Kidney epithelial cell (primary cell): ENCODE results near the gene SLC6A19. TPM values are rescaled to one million over a fixed set of nuclear protein-coding genes. Genes with fewer than 3 reads are reported as not detected.

ENCODE experiments used
- DNase-seq: peaks from one replicate; pipeline ENCODE4 v3.0.0-alpha.2; 2010; ENCODE audit warnings: low read depth
- H3K27me3 ChIP-seq: 2 replicates; pipeline ENCODE4 v1.6.0; 2011; ENCODE audit warnings: low read length; ENCODE audit not compliant: control insufficient read depth, insufficient read depth
- H3K36me3 ChIP-seq: 2 replicates; pipeline ENCODE4 v1.5.1; 2011; ENCODE audit warnings: low read length; ENCODE audit not compliant: control insufficient read depth, insufficient read depth
- H3K4me3 ChIP-seq: 2 replicates; pipeline ENCODE4 v1.5.1; 2011; ENCODE audit warnings: low read depth, mild to moderate bottlenecking, control low read depth, low read length
- total RNA-seq: library from RNA; depleted of rRNA; stranded (reverse); fragments of >200 nt; gene quantifications from 2 replicates; pipeline ENCODE4 v1.2.3, GENCODE V29; 2015
- TF ChIP-seq, protein P1 (sequence below): IDR thresholded peaks from 2 replicates; pipeline ENCODE4 v1.5.1; 2011; ENCODE audit warnings: mild to moderate bottlenecking, moderate library complexity, low read length, control low read depth, inconsistent platforms; ENCODE audit not compliant: insufficient read depth, poor library complexity, severe bottlenecking

The SLC6A19 gene
- total RNA-seq, 1 donor from 2014 or later: not detected

DNA sequence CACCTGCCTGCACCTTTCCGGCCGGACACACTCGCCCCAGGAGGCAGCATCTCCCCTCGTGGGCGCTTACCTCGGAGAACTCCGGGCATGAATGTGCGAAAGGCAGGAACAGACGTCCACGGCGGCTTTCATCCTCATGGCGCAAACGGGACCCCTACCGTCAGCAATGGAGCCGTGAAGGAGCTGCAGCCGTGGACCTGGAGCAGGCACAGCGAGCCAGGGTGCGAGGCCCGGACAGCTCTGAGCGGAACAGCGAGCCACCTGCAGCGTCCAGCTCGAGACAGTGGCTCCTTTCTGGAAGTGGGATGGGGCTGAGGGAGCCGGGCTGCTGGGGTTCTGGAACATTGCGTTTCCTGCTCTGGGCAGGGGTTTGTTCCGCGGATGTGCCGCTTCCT, 7.8 kb upstream of the SLC6A19 start:
- DNase-seq: no peak
- H3K36me3 ChIP-seq: no peaks in the 10 kb centered on the region
- H3K27me3 ChIP-seq: peaks cover 15% of the 10 kb centered on the region
- no peak overlapping the region for H3K4me3 ChIP-seq
- TF ChIP-seq, protein P1, sequence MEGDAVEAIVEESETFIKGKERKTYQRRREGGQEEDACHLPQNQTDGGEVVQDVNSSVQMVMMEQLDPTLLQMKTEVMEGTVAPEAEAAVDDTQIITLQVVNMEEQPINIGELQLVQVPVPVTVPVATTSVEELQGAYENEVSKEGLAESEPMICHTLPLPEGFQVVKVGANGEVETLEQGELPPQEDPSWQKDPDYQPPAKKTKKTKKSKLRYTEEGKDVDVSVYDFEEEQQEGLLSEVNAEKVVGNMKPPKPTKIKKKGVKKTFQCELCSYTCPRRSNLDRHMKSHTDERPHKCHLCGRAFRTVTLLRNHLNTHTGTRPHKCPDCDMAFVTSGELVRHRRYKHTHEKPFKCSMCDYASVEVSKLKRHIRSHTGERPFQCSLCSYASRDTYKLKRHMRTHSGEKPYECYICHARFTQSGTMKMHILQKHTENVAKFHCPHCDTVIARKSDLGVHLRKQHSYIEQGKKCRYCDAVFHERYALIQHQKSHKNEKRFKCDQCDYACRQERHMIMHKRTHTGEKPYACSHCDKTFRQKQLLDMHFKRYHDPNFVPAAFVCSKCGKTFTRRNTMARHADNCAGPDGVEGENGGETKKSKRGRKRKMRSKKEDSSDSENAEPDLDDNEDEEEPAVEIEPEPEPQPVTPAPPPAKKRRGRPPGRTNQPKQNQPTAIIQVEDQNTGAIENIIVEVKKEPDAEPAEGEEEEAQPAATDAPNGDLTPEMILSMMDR: no peak

GRCh38 chr5:1194378-1194777, 7.0 kb upstream of the SLC6A19 start:
- Histone ChIP-seq H3K4me3 (no peak overlapping the region), H3K27me3 (peaks cover 15% of the 10 kb centered on the region), H3K36me3 (no peaks in the 10 kb centered on the region)
- DNase-seq: no peak
- TF ChIP-seq, protein P1: no peak

GRCh38 chr5:1195439-1195838, 6.0 kb upstream of the SLC6A19 start:
- peaks cover 13% of the 10 kb centered on the region for H3K27me3 ChIP-seq
- H3K4me3 ChIP-seq: no peak overlapping the region
- H3K36me3 ChIP-seq: no peaks in the 10 kb centered on the region
- no peak for DNase-seq
- TF ChIP-seq, protein P1: no peak

DNA sequence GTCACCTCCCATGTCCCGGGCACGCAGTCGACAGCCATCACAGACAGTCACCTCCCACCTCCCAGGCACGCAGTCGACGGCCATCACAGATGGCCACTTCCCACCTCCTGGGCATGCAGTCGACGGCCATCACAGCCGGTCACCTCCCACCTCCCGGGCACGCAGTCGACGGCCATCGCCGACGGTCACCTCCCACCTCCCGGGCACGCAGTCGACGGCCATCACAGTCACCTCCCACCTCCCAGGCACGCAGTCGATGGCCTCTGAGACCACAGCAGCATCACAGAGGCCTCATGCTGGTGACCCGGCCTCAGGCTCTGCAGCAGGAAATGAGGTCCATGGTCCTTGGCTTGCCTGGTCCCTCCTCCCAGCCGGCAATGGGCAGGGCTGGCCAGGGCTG, 5.5 kb upstream of the SLC6A19 start:
- no peaks in the 10 kb centered on the region for H3K36me3 ChIP-seq
- H3K4me3 ChIP-seq: no peak overlapping the region
- TF ChIP-seq, protein P1: no peak
- DNase-seq: no peak
- peaks cover 11% of the 10 kb centered on the region for H3K27me3 ChIP-seq

GRCh38 chr5:1196562-1196961, 4.8 kb upstream of the SLC6A19 start:
- no peak for DNase-seq
- TF ChIP-seq, protein P1: no peak
- no peak overlapping the region for H3K4me3 ChIP-seq
- no peaks in the 10 kb centered on the region for H3K36me3 ChIP-seq
- H3K27me3 ChIP-seq: peaks cover 10% of the 10 kb centered on the region

DNA sequence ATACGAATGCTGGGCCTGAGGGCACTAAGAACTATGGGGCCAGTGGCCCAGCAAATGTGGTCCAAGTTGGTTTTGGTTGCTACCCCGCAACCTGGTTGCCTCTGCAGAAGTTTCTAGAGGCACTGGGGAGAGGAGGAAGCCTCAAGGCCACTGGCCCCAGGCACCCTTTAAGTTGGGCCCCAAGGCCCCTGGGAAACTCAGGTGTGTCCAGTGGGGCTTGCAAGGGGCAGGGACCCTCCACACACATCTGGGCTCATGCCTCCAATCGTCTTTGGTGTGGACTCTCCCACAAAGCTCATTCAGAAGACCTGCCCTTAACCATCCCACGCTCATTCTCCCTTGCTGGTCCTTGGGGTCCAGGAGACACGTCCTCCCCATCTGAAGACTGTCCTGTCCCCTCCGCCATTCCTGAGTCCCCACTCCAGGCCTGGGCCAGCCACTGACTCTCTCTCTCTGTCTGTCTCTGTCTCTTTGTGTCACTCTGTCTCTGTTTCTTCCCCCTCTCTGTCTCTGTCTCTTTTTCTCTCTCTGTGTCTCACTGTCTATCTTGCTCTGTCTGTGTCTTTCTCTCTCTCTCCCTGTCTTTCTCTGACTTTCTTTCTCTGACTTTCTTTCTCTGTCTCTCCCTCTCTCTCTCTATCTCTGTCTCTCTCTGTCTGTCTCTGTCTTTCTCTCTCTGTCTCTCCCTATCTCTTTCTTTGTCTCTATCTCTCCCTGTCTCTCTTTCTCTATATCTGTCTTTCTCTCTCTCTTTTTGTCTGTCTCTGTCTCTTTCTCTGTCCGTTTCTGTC, 3.3 kb upstream of the SLC6A19 start:
- Histone ChIP-seq H3K4me3 (no peak overlapping the region), H3K27me3 (peaks cover 8% of the 10 kb centered on the region), H3K36me3 (no peaks in the 10 kb centered on the region)
- DNase-seq: no peak
- TF ChIP-seq, protein P1: no peak
